GM19324 (cell line): ENCODE data around the gene FOXJ1.

ENCODE experiments used
- ATAC-seq: cut with Tn5 transposase; IDR thresholded peaks from one replicate; pipeline ENCODE4 v1.9.1; 2021; ENCODE audit warnings: mild to moderate bottlenecking, moderate library complexity; ENCODE audit not compliant: unreplicated experiment, low FRiP score

FOXJ1 gene

DNA sequence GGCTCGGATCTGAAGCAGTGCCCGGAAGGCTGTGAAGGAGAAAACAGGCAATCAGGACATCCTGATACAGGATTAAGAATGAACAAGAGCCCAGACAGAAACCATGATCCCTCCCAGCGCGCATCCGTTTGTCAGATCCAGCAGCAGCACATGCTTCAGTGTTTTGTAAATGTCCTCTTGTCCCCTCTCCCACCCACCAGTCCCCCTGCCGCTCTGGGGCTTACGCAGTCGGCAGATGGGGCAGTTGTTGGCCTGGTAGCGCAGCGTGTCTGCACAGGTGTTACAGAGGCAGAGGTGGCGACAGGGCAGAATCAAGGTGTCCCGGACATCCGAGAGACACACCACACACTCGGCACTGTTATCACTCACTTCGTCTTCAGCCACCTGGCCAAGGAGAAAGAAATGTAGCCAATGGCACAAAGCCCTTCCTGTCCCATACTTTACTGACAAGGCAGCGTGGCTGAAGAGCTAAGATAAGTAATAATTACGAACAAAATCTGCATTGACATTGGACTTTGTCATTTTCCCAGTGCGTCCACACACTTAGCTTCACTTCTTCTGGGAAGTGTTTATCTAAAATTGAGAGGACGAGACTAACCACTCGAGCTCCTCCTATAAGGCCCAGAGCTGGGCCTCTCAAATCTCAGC is 20.7 kb upstream of the FOXJ1 start:
- ATAC-seq: no peak

DNA sequence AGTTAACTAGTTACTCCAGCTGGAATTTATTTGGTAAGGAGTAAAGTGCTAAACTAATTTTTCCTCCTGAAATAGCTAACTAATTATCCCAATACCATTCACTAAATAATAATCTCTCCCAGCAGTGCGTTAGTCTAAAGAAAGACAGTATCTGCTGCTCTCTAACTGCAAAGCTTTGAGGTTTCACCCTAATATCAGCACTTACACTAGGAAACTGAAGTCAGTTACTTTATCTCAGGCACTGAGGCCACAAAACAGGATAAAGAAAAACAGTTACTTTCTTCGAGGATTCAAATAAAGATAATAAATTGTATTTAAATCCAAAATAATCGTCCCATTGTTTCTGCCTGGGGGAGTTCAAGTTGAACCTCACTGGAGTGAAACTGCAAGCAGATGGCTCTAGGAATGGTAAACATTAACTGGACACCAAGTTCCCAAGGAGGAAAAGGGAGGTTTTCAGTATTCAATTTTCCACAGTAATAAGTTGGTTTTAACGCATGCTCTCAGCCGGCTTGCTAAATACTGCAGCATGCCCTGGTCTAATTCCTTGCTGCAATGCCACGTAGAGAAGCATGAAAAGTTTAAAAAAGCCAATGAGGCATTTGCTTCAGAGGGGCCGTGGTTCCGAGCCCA is 20.0 kb upstream of the FOXJ1 start:
- ATAC-seq: no peak

DNA sequence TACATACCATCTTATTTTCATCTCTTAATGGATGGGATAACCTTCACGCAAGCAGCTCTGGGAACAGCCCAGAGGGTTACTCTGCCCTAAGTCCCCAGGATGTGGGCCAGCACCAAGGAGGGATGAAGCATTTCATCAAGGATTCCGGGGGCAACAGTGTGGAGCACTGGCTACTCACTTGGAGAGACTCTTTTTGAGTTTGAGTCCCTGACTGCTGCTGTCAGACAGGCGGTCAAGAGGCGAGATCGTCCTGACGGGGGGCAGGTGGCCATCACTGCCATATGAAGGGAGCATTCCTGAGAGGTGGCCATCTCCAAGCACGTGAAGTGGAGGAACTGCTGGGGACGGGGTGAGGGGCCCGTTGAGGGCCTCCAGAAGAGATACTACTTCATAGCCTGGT is 18.1 kb upstream of the FOXJ1 start:
- no peak for ATAC-seq

DNA sequence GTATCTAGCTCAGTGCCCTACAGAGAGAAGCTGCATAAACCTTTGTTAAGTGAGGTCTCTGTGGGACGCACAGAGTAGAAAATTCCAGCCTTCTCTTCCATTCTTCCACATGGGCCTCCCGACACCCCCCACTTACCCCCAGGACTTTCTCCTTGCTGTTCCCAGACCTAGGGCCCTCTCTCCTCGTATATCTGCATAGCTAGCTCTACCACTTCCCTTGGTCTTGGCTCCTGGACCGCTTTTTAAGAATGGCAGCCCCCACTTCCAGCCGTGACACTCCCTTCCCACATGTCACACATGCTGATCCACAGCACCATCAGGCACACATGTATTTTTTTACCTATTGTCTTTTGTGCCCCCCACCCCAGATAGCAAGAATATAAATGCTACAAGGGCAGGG is 16.7 kb upstream of the FOXJ1 start:
- no peak for ATAC-seq

DNA sequence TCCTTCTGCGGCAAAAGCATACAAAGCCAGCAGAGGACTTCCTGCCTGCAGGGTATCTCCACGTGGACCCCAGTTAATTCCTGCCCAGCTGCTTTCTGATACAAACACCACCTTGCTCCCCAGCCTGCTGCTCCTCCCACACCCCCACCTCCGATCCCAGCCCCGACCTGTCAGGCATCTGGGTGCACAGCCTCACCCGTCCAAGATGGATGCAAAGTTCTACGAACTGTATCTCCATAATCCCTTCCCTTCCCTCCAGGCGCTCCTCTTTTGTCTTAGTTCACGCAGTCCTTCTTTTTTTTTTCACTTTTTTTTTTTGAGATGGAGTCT is 15.6 kb upstream of the FOXJ1 start:
- no peak for ATAC-seq

DNA sequence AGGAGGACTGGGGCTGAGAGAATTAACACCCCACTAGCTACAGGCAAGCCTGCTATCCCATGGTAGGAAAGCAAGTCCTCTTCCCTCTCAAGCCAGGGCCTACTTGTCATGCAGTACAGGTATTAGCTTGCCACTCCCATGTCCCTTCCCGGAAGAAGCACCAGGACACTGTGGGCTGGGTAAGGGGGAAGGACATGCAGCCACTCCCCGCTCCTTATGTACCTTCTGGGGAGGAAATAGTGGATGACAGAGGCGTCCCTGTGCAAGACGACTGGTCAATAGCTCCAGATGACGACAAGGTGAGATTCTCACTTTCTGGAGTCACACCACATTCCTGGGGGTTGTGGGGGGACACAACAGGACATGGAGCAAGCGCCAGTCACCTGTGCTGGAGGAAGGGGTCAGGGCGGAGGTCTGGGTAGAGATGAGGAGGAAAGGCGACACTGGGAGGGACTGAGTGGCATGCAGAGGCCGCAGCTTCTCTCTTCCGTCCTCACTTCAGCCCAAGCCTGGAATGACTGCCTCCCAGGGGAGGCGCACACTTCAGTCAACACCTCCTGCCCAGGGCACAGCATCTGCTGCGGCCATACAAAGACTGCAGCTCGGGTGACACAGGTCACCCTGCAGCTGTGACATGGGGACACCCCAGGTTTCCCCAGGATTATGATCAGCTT is 15.1 kb upstream of the FOXJ1 start:
- ATAC-seq: no peak

DNA sequence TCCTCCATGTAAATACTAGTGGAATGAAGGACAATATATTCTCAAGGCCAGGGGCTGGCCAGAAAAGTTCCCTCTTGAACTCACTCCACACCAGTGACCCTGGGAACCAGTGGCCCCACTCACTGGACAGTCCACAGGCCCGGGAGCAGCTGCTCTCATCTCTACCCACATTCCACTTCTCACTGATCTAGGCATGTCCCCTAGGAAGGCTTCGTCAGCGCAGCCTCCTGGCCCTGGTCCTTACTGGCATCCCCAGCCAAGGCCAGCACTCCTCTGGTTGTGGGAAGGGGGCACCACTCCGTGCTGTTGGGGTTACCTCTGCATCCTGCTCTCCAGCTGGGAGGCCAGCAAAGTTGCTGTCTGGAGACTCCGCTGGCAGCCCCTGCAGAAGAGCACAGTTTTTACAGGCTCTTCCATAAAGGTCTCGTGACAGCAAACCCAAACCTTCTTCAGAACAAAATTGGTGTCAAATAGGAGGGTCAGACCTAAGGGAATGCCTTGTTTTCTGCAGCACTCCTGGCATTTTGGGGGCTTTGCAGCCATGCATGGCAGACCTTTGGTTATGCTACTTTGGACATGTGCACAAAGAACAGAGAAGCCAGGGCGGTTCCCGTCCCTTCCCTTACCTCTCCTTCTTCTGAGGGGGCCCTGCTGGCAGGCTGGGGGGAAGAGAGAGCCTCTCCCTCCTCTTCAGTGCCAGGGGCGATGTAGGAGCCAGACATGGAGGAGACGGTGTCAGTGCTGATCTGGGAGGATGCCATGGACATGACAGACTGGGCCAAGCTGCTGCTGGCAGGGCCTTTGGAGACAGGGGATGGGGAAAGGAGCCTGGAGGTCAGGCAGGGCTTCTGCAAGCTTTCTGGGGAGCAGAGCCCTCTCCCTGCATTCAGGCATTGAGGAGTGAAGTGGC is 14.1 kb upstream of the FOXJ1 start:
- ATAC-seq: no peak

DNA sequence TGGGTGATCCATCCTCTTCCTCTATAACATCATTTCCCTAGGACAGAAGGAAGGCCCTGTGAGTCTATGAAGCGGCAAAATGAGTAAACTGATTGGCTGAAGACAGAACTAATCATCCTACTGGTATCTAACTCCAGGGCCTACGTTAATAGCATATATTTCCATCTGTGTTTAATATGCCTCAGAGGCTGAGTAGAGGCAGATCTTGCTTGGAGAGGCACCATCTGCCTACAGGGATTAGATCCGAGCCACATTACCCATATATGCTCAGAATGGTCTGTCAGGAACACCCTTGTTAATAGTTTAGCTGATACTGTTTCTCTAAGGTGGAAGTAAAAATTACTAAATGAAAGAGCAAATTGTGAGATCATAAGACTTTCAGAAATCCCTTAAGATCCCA is 13.2 kb upstream of the FOXJ1 start:
- ATAC-seq: no peak

DNA sequence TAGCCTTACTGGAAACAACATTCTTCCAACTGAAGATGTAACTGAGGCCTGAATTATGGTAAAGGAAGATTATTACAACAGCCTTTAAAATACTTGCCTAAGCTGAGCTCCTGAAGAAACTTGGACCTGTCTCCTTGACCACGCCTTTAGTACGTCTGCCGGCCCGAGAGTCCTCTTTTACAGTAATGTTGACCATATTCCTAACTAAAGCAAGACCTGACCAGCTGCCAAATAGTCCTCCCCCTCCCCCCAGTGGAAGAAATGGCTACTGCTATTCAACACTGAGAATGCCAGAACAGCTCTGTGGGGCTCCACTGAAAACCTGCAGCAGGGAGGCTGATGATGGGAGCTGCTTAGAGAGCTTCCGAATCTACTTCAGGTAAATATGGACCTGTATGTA is 12.6 kb upstream of the FOXJ1 start:
- ATAC-seq: no peak

DNA sequence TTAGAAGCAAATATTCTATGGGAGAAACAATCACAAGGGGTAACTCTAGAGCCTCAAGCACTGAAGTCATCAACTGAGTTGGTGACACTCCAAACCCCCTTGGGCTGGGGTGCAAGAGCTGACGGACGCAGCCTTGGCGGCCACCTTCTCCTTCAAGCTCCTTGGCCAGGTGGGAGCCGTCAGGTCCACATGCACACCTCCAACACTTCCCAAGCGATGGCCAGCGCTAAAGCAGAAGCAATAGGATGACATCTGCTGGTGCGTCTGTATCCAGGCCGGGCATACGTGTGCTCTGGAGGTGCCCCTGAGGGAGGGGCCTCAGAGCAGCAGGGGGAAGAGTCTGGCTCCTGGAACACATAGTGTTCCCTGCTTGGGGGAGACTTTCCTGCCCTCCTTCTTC is 12.2 kb upstream of the FOXJ1 start:
- no peak for ATAC-seq

DNA sequence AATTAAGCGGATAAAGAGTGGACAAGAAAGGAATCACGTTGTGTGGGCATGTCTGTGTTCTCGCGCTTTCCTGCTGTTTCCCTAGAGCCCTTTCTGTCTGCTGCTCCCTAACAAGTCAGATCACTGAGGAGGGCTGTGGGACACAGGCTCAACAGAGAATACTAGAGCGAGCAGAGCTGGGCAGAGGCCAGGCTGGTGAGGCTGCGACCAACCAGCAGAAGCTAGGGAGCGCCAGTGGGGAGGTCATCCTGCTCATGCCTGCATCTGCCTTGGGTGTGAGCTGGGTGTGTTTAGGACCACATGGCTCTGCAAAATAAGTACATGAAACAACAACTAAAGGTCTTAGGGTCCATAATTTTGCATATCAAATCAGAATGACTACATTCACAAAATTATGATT is 11.5 kb upstream of the FOXJ1 start:
- no peak for ATAC-seq

DNA sequence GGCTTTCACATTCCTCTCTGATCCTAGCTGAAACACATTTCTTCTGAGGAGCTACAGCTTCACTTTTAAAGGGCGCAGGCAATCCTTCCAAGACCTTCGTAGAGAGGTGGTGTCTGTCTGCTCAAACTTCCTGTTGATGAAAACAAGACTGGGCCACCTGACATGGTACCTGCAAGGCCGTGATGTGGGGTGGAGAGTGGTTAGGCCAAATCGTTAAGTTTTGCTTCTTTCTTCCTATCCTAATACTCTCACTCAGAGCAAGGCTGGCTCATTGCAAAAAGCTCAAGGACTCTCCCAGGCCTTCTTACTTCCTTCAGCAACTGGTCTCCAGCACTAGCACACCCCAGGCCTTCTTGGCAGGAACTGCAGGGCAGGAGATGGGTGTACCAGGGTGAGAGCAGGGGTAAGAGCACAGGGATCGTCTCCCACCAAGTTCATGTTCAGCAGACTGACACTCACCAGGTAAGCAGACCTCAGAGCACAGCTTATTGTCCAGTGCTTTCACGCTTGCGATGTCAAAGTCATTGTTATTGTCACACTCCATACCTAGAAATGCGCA is 10.9 kb upstream of the FOXJ1 start:
- ATAC-seq: no peak

DNA sequence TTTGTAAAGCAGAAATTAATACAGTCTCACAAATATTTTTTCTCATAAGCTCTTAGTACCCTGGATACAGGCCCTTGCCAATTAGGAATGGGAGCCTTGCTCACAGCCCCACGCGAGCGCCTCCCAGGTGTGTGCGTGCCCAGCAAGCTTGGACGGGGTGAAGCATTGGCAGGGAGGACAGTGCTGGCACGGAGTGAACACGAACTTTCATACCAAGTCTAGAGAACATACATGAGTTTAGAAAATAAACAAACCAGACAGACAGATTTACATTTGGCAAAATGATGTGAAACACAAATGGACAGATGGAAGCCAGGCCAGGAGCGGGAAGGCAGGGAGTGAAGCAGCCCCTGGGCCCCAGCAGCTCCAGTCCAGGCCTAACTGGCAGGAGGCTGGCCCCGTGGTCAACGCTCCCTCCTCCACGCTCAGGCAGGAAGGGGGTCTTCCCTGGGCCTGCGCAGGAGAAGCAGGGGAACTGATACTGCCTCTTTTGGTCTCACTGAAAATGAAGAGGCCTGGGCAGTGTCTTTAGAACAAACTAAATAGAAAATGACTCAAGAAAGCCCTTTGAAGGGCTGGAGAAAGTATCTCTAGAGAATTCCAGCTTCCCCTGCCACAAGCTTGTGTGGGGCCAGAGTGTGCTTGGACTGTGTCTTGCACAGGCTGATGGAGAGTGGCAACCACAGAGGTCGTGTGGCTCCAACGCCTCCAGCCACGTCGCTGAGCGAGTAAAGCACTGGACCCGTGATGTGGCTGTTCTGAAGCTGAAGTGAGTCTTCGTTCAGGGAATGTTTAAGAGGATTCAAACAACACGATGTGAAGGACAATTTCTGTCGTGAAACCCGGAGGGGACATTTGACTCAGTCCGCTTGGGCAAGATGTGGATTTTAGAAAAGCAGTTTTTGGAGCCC is 9.9 kb upstream of the FOXJ1 start:
- no peak for ATAC-seq

DNA sequence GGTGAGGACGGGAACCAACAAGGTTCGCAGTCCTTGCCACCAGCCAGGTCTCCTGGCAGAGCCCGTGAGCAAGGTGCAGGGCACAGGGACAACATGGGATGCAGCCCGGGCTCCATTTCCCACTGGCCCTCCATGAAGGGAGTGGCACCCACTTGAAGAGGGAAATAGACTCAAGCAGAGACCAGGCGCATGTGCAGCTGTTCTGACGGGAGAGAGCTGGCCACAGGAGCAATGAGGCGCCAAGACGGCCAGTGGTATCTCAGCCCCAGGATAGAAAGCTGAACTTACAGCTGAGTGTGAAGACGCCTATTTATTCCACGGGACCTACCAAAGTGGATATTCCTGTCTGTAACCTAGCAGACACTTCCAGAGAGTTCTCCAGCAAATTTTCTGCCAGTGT is 8.2 kb upstream of the FOXJ1 start:
- no peak for ATAC-seq

DNA sequence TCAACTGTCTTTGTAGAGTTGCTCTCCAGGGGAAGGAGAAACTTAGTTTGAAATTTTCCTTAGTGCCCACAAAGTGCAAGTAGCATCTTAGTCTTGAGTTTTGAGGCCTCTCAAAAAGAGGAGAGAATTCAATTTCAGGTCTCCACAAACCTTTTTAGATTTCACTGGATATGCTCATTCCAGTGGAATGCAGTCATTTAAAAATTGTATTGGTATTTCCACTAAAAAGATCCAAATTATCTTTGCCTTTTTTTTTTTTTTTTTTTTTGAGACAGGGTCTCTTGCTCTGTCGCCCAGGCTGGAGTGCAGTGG is 6.9 kb upstream of the FOXJ1 start:
- no peak for ATAC-seq

DNA sequence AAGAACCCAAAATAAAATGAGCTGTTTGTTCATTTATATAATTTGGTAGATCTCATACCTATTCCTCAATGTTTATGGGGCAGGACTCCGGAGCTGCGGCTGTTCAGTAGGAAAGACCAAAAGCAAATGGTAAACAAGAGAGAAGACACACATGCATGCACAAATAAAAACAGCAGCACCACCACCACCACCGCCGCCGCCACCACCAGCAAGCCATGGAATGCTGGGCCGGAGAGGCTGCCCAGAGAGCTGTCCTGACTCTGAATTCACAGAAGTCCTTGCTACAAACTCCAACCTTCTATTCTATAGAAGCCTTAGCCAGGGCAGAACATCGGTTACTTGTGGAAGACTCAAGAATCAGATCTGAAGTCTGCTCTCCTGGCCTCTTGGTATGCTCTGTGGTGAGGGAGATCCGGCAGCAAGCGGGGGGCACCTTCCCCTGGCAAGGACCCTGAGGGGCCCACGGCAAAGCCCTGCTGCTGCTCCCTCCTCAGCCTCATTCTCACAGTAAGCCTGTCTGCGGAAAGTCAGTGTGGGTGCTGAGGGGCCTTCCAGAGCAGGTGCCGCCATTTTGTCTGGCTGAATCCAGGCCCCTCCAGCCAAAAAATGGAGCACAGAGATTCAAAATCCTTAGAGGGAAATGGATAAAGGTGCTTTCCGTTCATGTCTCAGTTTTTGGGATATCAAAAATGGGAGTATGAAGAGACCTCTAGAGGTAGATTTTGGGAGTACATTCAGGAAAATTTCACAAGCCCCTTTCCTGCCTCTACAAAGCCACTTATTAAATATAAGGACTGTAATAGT is 6.4 kb upstream of the FOXJ1 start:
- no peak for ATAC-seq

DNA sequence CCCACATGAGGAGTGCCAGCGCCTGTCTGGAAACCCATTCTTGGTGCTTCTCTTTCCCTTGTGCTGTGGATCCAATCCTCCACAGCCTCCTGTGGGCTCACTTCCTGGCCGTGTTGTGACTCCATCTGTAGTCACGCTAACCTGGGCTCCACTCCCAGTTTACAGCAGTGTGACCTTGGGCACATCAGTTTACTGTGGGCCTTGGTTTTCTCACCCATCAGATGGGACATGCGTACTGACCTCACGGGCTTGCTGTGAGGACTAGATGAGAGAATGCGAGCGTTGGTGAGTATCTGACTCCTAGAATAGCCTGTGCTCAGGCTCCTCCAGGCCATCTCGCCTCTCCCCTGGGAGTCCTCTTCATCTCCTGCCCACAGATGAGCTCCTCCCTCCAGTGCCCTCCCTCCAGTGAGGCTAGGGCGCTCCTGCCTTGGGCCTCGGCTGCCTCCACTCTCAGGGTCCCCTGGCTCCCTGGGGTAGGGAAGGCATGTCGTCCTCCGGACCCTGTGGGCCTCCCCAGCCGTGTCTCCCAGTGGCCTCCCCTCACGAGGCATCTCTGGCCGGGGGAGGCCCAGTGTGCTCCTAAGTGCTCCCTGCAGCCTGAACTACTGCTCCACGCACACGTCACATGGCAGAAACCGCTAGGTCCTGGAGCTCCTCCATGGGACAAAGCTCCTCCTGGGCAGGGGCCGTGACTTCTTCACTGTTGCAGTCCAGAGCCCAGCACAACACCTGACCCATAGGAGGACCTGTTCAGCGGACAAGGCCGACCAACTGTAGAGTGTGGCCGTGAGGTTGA is 5.2 kb upstream of the FOXJ1 start:
- no peak for ATAC-seq

DNA sequence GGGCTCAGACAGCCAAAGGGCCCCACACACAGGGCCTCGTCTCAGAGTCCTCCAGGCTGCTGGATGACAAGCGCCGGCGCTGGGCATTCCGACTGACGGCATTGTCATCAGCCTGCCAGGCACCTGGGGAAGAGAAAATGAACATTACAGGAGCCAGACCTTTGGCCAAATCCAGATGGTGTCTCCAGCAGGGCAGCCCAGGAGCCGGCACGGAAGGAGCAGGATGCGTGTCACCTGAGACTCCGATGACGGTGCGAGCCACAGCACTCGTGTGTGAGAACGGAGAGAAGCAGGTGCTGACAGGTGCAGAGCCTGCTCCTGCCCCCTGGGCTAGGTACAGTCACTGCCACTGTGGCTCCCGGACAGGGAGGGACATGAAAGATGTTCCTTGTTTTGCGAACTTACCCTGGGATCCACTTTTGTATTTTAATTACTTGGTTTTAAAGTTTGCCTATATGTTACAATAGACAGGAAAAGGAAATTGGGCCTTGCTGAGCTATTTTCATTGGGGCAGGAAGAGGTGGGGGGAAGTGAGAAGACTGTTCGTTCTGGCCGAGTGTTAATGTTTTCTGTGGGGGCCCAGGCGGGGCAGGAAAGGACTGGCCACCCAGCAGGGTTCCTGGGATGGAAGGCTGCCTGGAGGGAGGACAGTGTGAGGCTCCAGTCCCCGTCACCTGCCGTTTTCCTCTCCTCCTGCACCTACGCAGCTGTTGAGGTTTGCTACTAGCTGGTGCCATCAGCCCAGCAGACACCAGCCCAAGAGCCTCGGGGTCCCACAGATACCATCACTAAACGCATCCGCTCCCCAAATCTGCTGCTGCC is 4.4 kb upstream of the FOXJ1 start:
- ATAC-seq: no peak
